HL-60 (cell line): Measurements from ENCODE around the gene HECTD4.

Experiments used
- DNase-seq, 2 experiments: peaks; one replicate each; pipeline ENCODE4 v3.0.0-alpha.2; 2010 to 2020; ENCODE audit warnings: low read depth in 1 of 2, low spot score in 1 of 2
- H3K27ac ChIP-seq: fragments of 250-450 bp; sonication (Bioruptor Pico); replicated peaks from 2 replicates; pipeline ENCODE4 v1.5.1; 2020; ENCODE audit warnings: mild to moderate bottlenecking, moderate library complexity
- H3K27me3 ChIP-seq: fragments of 250-450 bp; sonication (Bioruptor Pico); 2 replicates; pipeline ENCODE4 v1.5.1; 2021; ENCODE audit warnings: mild to moderate bottlenecking, moderate library complexity; ENCODE audit not compliant: insufficient read depth, poor library complexity, severe bottlenecking
- H3K4me3 ChIP-seq: replicated peaks from 2 replicates; pipeline ENCODE4 v1.5.1; 2011; ENCODE audit warnings: mild to moderate bottlenecking, control low read depth, low read length; ENCODE audit not compliant: insufficient read depth
- CTCF ChIP-seq: IDR thresholded peaks from one replicate; pipeline ENCODE4 v1.5.1; 2011; ENCODE audit warnings: low read length, control low read depth, inconsistent platforms; ENCODE audit not compliant: insufficient read depth
- GABPA ChIP-seq: IDR thresholded peaks from 2 replicates; pipeline ENCODE4 v1.6.1; 2012; ENCODE audit warnings: low read depth
- POLR2AphosphoS5 ChIP-seq: IDR thresholded peaks from 2 replicates; pipeline ENCODE4 v1.6.1; 2012; ENCODE audit warnings: low read depth
- SPI1 ChIP-seq: IDR thresholded peaks from 2 replicates; pipeline ENCODE4 v1.6.1; 2012; ENCODE audit warnings: low read depth, mild to moderate bottlenecking, borderline replicate concordance
- TF ChIP-seq, protein P1 (sequence below): IDR thresholded peaks from 2 replicates; pipeline ENCODE4 v1.6.1; 2012; ENCODE audit warnings: low read depth; ENCODE audit not compliant: insufficient replicate concordance

Gene HECTD4

GRCh38 chr12:112321245-112321644 is 61.0 kb downstream of the HECTD4 start:
- Histone ChIP-seq H3K27me3 (no peaks in the 10 kb centered on the region), H3K27ac (no peak overlapping the region), H3K4me3 (no peak overlapping the region)
- TF ChIP-seq GABPA = no peak
- TF ChIP-seq, protein P1, sequence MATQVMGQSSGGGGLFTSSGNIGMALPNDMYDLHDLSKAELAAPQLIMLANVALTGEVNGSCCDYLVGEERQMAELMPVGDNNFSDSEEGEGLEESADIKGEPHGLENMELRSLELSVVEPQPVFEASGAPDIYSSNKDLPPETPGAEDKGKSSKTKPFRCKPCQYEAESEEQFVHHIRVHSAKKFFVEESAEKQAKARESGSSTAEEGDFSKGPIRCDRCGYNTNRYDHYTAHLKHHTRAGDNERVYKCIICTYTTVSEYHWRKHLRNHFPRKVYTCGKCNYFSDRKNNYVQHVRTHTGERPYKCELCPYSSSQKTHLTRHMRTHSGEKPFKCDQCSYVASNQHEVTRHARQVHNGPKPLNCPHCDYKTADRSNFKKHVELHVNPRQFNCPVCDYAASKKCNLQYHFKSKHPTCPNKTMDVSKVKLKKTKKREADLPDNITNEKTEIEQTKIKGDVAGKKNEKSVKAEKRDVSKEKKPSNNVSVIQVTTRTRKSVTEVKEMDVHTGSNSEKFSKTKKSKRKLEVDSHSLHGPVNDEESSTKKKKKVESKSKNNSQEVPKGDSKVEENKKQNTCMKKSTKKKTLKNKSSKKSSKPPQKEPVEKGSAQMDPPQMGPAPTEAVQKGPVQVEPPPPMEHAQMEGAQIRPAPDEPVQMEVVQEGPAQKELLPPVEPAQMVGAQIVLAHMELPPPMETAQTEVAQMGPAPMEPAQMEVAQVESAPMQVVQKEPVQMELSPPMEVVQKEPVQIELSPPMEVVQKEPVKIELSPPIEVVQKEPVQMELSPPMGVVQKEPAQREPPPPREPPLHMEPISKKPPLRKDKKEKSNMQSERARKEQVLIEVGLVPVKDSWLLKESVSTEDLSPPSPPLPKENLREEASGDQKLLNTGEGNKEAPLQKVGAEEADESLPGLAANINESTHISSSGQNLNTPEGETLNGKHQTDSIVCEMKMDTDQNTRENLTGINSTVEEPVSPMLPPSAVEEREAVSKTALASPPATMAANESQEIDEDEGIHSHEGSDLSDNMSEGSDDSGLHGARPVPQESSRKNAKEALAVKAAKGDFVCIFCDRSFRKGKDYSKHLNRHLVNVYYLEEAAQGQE = no peak
- TF ChIP-seq CTCF = no peak
- no peak for TF ChIP-seq POLR2AphosphoS5
- TF ChIP-seq SPI1 = no peak
- DNase-seq = no peak

DNA sequence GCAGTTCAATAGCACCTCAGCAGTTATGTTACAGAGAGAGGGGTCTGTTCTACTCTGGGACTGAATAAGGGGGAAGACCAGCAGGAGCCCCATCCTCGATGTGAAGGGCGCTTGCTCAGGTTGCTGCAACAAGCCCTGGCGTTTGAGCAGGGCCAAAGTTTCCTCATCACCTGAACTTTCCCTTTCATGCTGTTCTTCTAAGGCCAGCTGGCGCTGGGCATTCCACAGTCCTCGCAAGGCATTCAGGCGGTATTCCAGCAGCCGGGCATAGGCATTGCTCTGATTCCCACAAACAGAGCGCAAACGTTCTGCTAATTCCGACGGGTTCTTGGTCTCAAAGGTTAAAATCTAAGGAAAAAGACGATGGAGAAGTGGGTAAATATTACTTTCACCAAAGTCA is 62.8 kb downstream of the HECTD4 start:
- TF ChIP-seq CTCF = no peak
- no peak for TF ChIP-seq GABPA
- no peak for TF ChIP-seq POLR2AphosphoS5
- TF ChIP-seq, protein P1 = no peak
- TF ChIP-seq SPI1 = no peak
- no peak overlapping the region for H3K27ac ChIP-seq
- no peaks in the 10 kb centered on the region for H3K27me3 ChIP-seq
- H3K4me3 ChIP-seq = no peak overlapping the region
- DNase-seq = no peak

GRCh38 chr12:112317481-112317880 is 64.8 kb downstream of the HECTD4 start:
- TF ChIP-seq GABPA (no peak), CTCF (no peak), SPI1 (no peak), POLR2AphosphoS5 (no peak)
- TF ChIP-seq, protein P1 = no peak
- no peaks in the 10 kb centered on the region for H3K27me3 ChIP-seq
- H3K4me3 ChIP-seq = no peak overlapping the region
- DNase-seq = no peak
- no peak overlapping the region for H3K27ac ChIP-seq
